ENCODE data around the gene S100A16. TPM values are rescaled to one million over a fixed set of nuclear protein-coding genes. Genes with fewer than 3 reads are reported as not detected.

Gene S100A16
- total and polyA plus RNA-seq, 12 donors = 28.8 to 176 (median 43.5) TPM

GRCh38 chr1:153616917-153617311 lies 4.0 kb upstream of the S100A16 start:
- ATAC-seq (peak; percentile 13 to 63 (median 38)), DNase-seq (peak in 1 of 2 donors; percentile 51)
- intact Hi-C loops (cut with DNase I) = loop anchor here in 7 of 10 donors (1.0 to 10.0 kb wide), 6 partner anchors 40 to 105 kb away; partner anchors contain the start of gene S100A6 (in 1 of the 7)
- Histone ChIP-seq H3K9me3 (no peaks in the 10 kb centered on the region), H3K4me1 (peaks cover 5 to 30% (median 21%) of the 10 kb centered on the region in 9 donors), H3K27ac (peak overlapping the region in 9 of 10 donors; percentile 26 to 70 (median 59)), H3K4me3 (no peak overlapping the region), H3K27me3 (no peaks in the 10 kb centered on the region), H3K36me3 (peaks cover 0 to 38% (median 13%) of the 10 kb centered on the region in 9 donors)
- WGBS, 2 donors = 74% methylated on average over 5 of the region's 5 CpGs
- no peak for TF ChIP-seq CTCF (IDR thresholded peaks at IDR 0.05)

- peak within 1 kb of the TSS in 9 of 10 donors; percentile 26 to 70 (median 59) for H3K27ac ChIP-seq
- no peak within 1 kb of the TSS for H3K4me3 ChIP-seq
- no peaks in the 10 kb centered on the region for H3K27me3 ChIP-seq
- intact Hi-C loops (cut with DNase I) = loop anchor here in 7 of 10 donors (2.0 to 10.0 kb wide), 5 partner anchors 39 to 104 kb away; partner anchors contain the start of gene S100A6 (in 1 of the 7)
- 59 to 63% methylated on average over 10 of the region's 10 CpGs for WGBS, 2 donors
- no peak for TF ChIP-seq CTCF (IDR thresholded peaks at IDR 0.05)
- peak in 1 of 2 donors; percentile 42 for DNase-seq
- H3K36me3 ChIP-seq = peaks cover 0 to 34% (median 13%) of the 10 kb centered on the region in 9 donors
- H3K9me3 ChIP-seq = no peaks in the 10 kb centered on the region
- peak in 6 of 8 donors; percentile 8 to 47 (median 33) for ATAC-seq
- H3K4me1 ChIP-seq = peaks cover 5 to 34% (median 23%) of the 10 kb centered on the region in 9 donors
Observed at GRCh38 chr1:153616144-153616916, 3.4 kb upstream of the S100A16 start, which contains the start of gene S100A14. TSS of gene S100A14 (minus strand) at chr1:153616325. CDS start at chr1:153615858, 467 bp downstream.

- ATAC-seq (no peak), DNase-seq (no peak)
- intact Hi-C loops (cut with DNase I) = loop anchor here in 7 of 10 donors (5.0 to 10.0 kb wide), 4 partner anchors 38 to 103 kb away; partner anchors contain the start of gene S100A6 (in 1 of the 7)
- peaks cover 5 to 44% (median 29%) of the 10 kb centered on the region in 9 donors for H3K4me1 ChIP-seq
- TF ChIP-seq CTCF (IDR thresholded peaks at IDR 0.05) = no peak
- no peaks in the 10 kb centered on the region for H3K9me3 ChIP-seq
- 96 to 97% methylated on average over 2 of the region's 2 CpGs for WGBS, 2 donors
- peaks cover 0 to 25% (median 13%) of the 10 kb centered on the region in 9 donors for H3K36me3 ChIP-seq
- H3K27me3 ChIP-seq = no peaks in the 10 kb centered on the region
- H3K4me3 ChIP-seq = no peak overlapping the region
- no peak overlapping the region for H3K27ac ChIP-seq
Observed at GRCh38 chr1:153615406-153615805, 2.5 kb upstream of the S100A16 start.

- TF ChIP-seq CTCF (IDR thresholded peaks at IDR 0.05) = no peak
- ATAC-seq (no peak), DNase-seq (no peak)
- 94 to 95% methylated on average over 7 of the region's 7 CpGs for WGBS, 2 donors
- Histone ChIP-seq H3K36me3 (peaks cover 0 to 20% (median 9%) of the 10 kb centered on the region in 9 donors), H3K27me3 (no peaks in the 10 kb centered on the region), H3K4me3 (no peak overlapping the region), H3K4me1 (peaks cover 6 to 49% (median 34%) of the 10 kb centered on the region in 9 donors), H3K27ac (no peak overlapping the region), H3K9me3 (no peaks in the 10 kb centered on the region)
- intact Hi-C loops (cut with DNase I) = loop anchor here in 8 of 10 donors (5.0 to 10.0 kb wide), 5 partner anchors 38 to 103 kb away; partner anchors contain the start of gene S100A6 (in 1 of the 8)
Observed at GRCh38 chr1:153614906-153615305, 2.0 kb upstream of the S100A16 start.
